HUES48 (cell line): ENCODE measurements around the gene FERMT2.

ENCODE experiments used
- H3K27ac ChIP-seq: one replicate; pipeline ENCODE4 v1.7.0; 2013; ENCODE audit warnings: low read depth, low read length, inconsistent platforms
- H3K27me3 ChIP-seq: 2 replicates; pipeline ENCODE4 v1.6.1; 2013; ENCODE audit warnings: mild to moderate bottlenecking, low read length; ENCODE audit not compliant: control insufficient read depth, insufficient read depth
- H3K36me3 ChIP-seq: 2 replicates; pipeline ENCODE4 v1.6.1; 2013; ENCODE audit warnings: low read length; ENCODE audit not compliant: control insufficient read depth, insufficient read depth
- H3K4me1 ChIP-seq: 2 replicates; pipeline ENCODE4 v1.6.1; 2013; ENCODE audit warnings: mild to moderate bottlenecking, low read length; ENCODE audit not compliant: control insufficient read depth, insufficient read depth
- H3K4me3 ChIP-seq: 2 replicates; pipeline ENCODE4 v1.5.1; 2013; ENCODE audit warnings: mild to moderate bottlenecking, low read depth, low read length
- H3K9ac ChIP-seq: 2 replicates; pipeline ENCODE4 v1.6.1; 2013; ENCODE audit warnings: mild to moderate bottlenecking, low read depth, low read length, moderate library complexity
- H3K9me3 ChIP-seq: 2 replicates; pipeline ENCODE4 v1.6.1; 2013; ENCODE audit warnings: low read length; ENCODE audit not compliant: control insufficient read depth, insufficient read depth

Gene FERMT2

GRCh38 chr14:52900731-52901130 lies 50.1 kb downstream of the FERMT2 start:
- peaks cover 14% of the 10 kb centered on the region for H3K36me3 ChIP-seq
- H3K9me3 ChIP-seq: no peaks in the 10 kb centered on the region
- 0 out of 2 replicates have a peak, but pooled peaks cover 9% of the 10 kb centered on the region for H3K4me1 ChIP-seq
- H3K27ac ChIP-seq: no peak overlapping the region
- no peaks in the 10 kb centered on the region for H3K27me3 ChIP-seq
- H3K4me3 ChIP-seq: no peak overlapping the region
- H3K9ac ChIP-seq: no peak overlapping the region

GRCh38 chr14:52898496-52898895 lies 52.4 kb downstream of the FERMT2 start:
- no peak overlapping the region for H3K4me3 ChIP-seq
- no peak overlapping the region for H3K27ac ChIP-seq
- H3K36me3 ChIP-seq: peaks cover 15% of the 10 kb centered on the region
- H3K27me3 ChIP-seq: no peaks in the 10 kb centered on the region
- H3K4me1 ChIP-seq: 0 out of 2 replicates have a peak, but pooled peaks cover 8% of the 10 kb centered on the region
- H3K9me3 ChIP-seq: no peaks in the 10 kb centered on the region
- no peak overlapping the region for H3K9ac ChIP-seq

- no peaks in the 10 kb centered on the region for H3K4me1 ChIP-seq
- H3K36me3 ChIP-seq: peaks cover 34% of the 10 kb centered on the region
- H3K4me3 ChIP-seq: no peak overlapping the region
- no peaks in the 10 kb centered on the region for H3K27me3 ChIP-seq
- H3K9me3 ChIP-seq: no peaks in the 10 kb centered on the region
- no peak overlapping the region for H3K27ac ChIP-seq
- no peak overlapping the region for H3K9ac ChIP-seq
Measured at GRCh38 chr14:52895000-52895399, 55.9 kb downstream of the FERMT2 start.

- Histone ChIP-seq H3K4me3 (no peak overlapping the region), H3K36me3 (peaks cover 59% of the 10 kb centered on the region), H3K4me1 (no peaks in the 10 kb centered on the region), H3K9ac (no peak overlapping the region), H3K9me3 (no peaks in the 10 kb centered on the region), H3K27ac (no peak overlapping the region), H3K27me3 (no peaks in the 10 kb centered on the region)
Measured at GRCh38 chr14:52891800-52892199, 59.0 kb downstream of the FERMT2 start.

- Histone ChIP-seq H3K9me3 (no peaks in the 10 kb centered on the region), H3K27ac (no peak overlapping the region), H3K4me3 (no peak overlapping the region), H3K27me3 (no peaks in the 10 kb centered on the region), H3K36me3 (peaks cover 56% of the 10 kb centered on the region), H3K9ac (no peak overlapping the region), H3K4me1 (no peaks in the 10 kb centered on the region)
Measured at GRCh38 chr14:52888839-52889838, 61.7 kb downstream of the FERMT2 start.

GRCh38 chr14:52888159-52888558 lies 62.7 kb downstream of the FERMT2 start:
- H3K27me3 ChIP-seq: no peaks in the 10 kb centered on the region
- no peak overlapping the region for H3K9ac ChIP-seq
- H3K27ac ChIP-seq: no peak overlapping the region
- peaks cover 51% of the 10 kb centered on the region for H3K36me3 ChIP-seq
- H3K4me1 ChIP-seq: no peaks in the 10 kb centered on the region
- H3K4me3 ChIP-seq: no peak overlapping the region
- no peaks in the 10 kb centered on the region for H3K9me3 ChIP-seq

GRCh38 chr14:52885230-52885629 lies 65.6 kb downstream of the FERMT2 start:
- peaks cover 43% of the 10 kb centered on the region for H3K36me3 ChIP-seq
- no peaks in the 10 kb centered on the region for H3K9me3 ChIP-seq
- no peak overlapping the region for H3K27ac ChIP-seq
- no peak overlapping the region for H3K9ac ChIP-seq
- H3K4me3 ChIP-seq: no peak overlapping the region
- no peaks in the 10 kb centered on the region for H3K27me3 ChIP-seq
- H3K4me1 ChIP-seq: peaks cover 5% of the 10 kb centered on the region; the same call in 1 of the 2 replicates

- H3K4me3 ChIP-seq: no peak overlapping the region
- H3K9ac ChIP-seq: no peak overlapping the region
- H3K9me3 ChIP-seq: no peaks in the 10 kb centered on the region
- H3K27ac ChIP-seq: no peak overlapping the region
- no peaks in the 10 kb centered on the region for H3K27me3 ChIP-seq
- H3K36me3 ChIP-seq: peaks cover 46% of the 10 kb centered on the region
- H3K4me1 ChIP-seq: peaks cover 5% of the 10 kb centered on the region; the same call in 1 of the 2 replicates
Measured at GRCh38 chr14:52883658-52884057, 67.2 kb downstream of the FERMT2 start.

GRCh38 chr14:52882824-52883223 lies 68.0 kb downstream of the FERMT2 start:
- H3K4me3 ChIP-seq: no peak overlapping the region
- no peaks in the 10 kb centered on the region for H3K27me3 ChIP-seq
- no peak overlapping the region for H3K9ac ChIP-seq
- H3K4me1 ChIP-seq: peaks cover 6% of the 10 kb centered on the region; the same call in 1 of the 2 replicates
- peaks cover 47% of the 10 kb centered on the region for H3K36me3 ChIP-seq
- H3K27ac ChIP-seq: no peak overlapping the region
- no peaks in the 10 kb centered on the region for H3K9me3 ChIP-seq

- peaks cover 32% of the 10 kb centered on the region for H3K4me1 ChIP-seq
- H3K27me3 ChIP-seq: no peaks in the 10 kb centered on the region
- no peak overlapping the region for H3K27ac ChIP-seq
- no peaks in the 10 kb centered on the region for H3K9me3 ChIP-seq
- H3K4me3 ChIP-seq: no peak overlapping the region
- no peak overlapping the region for H3K9ac ChIP-seq
- H3K36me3 ChIP-seq: peaks cover 66% of the 10 kb centered on the region
Measured at GRCh38 chr14:52879958-52880357, 70.9 kb downstream of the FERMT2 start.

GRCh38 chr14:52878946-52879345 lies 71.9 kb downstream of the FERMT2 start:
- H3K27me3 ChIP-seq: no peaks in the 10 kb centered on the region
- H3K9ac ChIP-seq: no peak overlapping the region
- peaks cover 74% of the 10 kb centered on the region for H3K36me3 ChIP-seq
- peaks cover 39% of the 10 kb centered on the region for H3K4me1 ChIP-seq
- no peak overlapping the region for H3K4me3 ChIP-seq
- H3K9me3 ChIP-seq: no peaks in the 10 kb centered on the region
- H3K27ac ChIP-seq: no peak overlapping the region
